HG03135 (cell line): Measurements from ENCODE around the gene FREM1.

Experiments used
- ATAC-seq: cut with Tn5 transposase; IDR thresholded peaks from one replicate; pipeline ENCODE4 v1.9.1; 2021; ENCODE audit warnings: mild to moderate bottlenecking, moderate library complexity; ENCODE audit not compliant: unreplicated experiment

Gene FREM1

GRCh38 chr9:14913366-14913765 lies 3.1 kb upstream of the FREM1 start:
- no peak for ATAC-seq

GRCh38 chr9:14912859-14913258 lies 2.6 kb upstream of the FREM1 start:
- ATAC-seq, result no peak

GRCh38 chr9:14911046-14911445 lies 818 bp upstream of the FREM1 start:
- no peak for ATAC-seq

GRCh38 chr9:14909601-14909960 lies 647 bp downstream of the FREM1 start:
- no peak for ATAC-seq

- no peak for ATAC-seq
Measured at GRCh38 chr9:14909181-14909580, 1.0 kb downstream of the FREM1 start.

- no peak for ATAC-seq
Measured at GRCh38 chr9:14908295-14909180, 1.7 kb downstream of the FREM1 start.

GRCh38 chr9:14907696-14908095 lies 2.5 kb downstream of the FREM1 start:
- ATAC-seq, result no peak

GRCh38 chr9:14907360-14907685 lies 2.9 kb downstream of the FREM1 start:
- ATAC-seq, result no peak

GRCh38 chr9:14906644-14907359 lies 3.4 kb downstream of the FREM1 start:
- no peak for ATAC-seq

GRCh38 chr9:14906000-14906399 lies 4.2 kb downstream of the FREM1 start:
- no peak for ATAC-seq

GRCh38 chr9:14903040-14903439 lies 7.2 kb downstream of the FREM1 start:
- no peak for ATAC-seq

- ATAC-seq, result no peak
Measured at GRCh38 chr9:14902561-14902960, 7.7 kb downstream of the FREM1 start.

GRCh38 chr9:14899815-14900193 lies 10.4 kb downstream of the FREM1 start:
- no peak for ATAC-seq

GRCh38 chr9:14899042-14899814 lies 11.0 kb downstream of the FREM1 start:
- no peak for ATAC-seq

GRCh38 chr9:14895806-14896205 lies 14.4 kb downstream of the FREM1 start:
- no peak for ATAC-seq

GRCh38 chr9:14893280-14893679 lies 16.9 kb downstream of the FREM1 start:
- ATAC-seq, result no peak

- ATAC-seq, result no peak
Measured at GRCh38 chr9:14891332-14891731, 18.9 kb downstream of the FREM1 start.

GRCh38 chr9:14889451-14889850 lies 20.8 kb downstream of the FREM1 start:
- ATAC-seq, result no peak

GRCh38 chr9:14888875-14889274 lies 21.4 kb downstream of the FREM1 start:
- ATAC-seq, result no peak

GRCh38 chr9:14888272-14888671 lies 22.0 kb downstream of the FREM1 start:
- ATAC-seq, result no peak

GRCh38 chr9:14887149-14887548 lies 23.1 kb downstream of the FREM1 start:
- ATAC-seq, result no peak
